DND-41 (cell line): ENCODE data around the gene GFAP.

ENCODE experiments used
- CTCF ChIP-seq: IDR thresholded peaks from 2 replicates; pipeline ENCODE4 v1.5.1; 2012; ENCODE audit warnings: borderline replicate concordance, low read length, moderate library complexity, mild to moderate bottlenecking; ENCODE audit not compliant: poor library complexity, severe bottlenecking; ENCODE audit errors: extremely low read depth
- EZH2 ChIP-seq: IDR thresholded peaks from 3 replicates; pipeline ENCODE4 v1.6.1; 2012; ENCODE audit warnings: borderline replicate concordance, low read depth, mild to moderate bottlenecking, moderate library complexity, low read length, inconsistent platforms; ENCODE audit not compliant: severe bottlenecking

GRCh38 chr17:44903012-44903685 lies 12.2 kb downstream of the GFAP start:
- no peak for TF ChIP-seq CTCF
- no peak for TF ChIP-seq EZH2
